Skin of body (tissue), 2 donors: Measurements from ENCODE around the gene PEMT. TPM values are rescaled to one million over a fixed set of nuclear protein-coding genes. Genes with fewer than 3 reads are reported as not detected.
"Not testable (repeated sequence)": the region's sequence is repeated elsewhere in the genome, so short reads cannot be mapped to it uniquely, and the experiment has no call there.

Experiments
- DNase-seq: peaks from one replicate; lab custom pipeline; 2025; lab: John Stamatoyannopoulos, UW
- total RNA-seq: library from RNA; depleted of rRNA; stranded (reverse); fragments of >200 nt; gene quantifications from one replicate; pipeline ENCODE4 v1.2.3, GENCODE V29; 2014

Gene PEMT, protein sequence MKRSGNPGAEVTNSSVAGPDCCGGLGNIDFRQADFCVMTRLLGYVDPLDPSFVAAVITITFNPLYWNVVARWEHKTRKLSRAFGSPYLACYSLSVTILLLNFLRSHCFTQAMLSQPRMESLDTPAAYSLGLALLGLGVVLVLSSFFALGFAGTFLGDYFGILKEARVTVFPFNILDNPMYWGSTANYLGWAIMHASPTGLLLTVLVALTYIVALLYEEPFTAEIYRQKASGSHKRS
- 18.8 TPM for total RNA-seq

DNA sequence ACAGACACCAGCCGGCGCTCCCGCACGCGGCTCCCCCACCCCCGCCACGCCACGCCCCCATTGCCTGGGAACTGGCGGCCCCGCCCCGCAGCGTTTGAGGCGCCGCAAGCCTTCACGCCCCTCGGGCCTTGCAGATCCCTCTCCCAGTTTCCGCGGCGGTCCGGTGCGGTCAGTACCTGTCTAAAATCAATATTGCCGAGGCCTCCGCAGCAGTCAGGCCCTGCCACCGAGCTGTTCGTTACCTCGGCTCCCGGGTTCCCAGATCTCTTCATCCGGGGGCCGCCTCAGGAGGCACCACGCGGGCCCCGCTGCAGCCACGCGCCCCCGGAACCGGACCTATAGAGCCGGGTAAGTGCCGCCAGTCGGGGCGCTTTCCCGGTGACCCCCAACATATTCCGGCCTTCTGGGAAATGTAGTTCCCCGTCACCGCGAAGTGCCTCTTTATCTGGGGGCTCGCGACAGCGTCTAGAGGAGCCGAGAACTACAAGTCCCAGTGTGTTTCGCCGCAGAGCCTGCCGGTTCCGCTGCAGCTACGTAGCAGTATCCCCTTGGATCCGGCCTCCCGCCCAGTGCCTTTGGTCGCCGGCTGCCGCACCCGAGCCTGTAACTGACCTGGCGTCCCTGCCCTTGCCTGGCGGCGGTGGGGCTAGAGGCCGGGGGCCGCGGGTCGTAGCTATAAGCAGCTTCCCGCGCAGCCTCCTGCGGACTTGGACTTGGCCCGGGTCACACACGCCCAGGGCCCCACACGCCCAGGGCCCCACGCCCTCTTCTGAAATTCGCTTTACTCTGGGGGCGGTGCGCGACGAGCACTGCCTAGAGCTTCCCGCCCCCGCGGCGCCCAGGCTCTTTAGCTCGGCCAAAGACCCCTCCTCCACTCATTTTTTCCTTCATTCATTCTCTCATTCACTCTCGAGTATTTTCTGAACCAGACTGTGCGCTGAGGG is at the start of gene PEMT:
Gene PEMT, minus strand, starts transcription at position 354 of the 944 bp plus-strand sequence. Its CDS starts 82 bp downstream, at position 272.
- peak; percentile 98 for DNase-seq

DNA sequence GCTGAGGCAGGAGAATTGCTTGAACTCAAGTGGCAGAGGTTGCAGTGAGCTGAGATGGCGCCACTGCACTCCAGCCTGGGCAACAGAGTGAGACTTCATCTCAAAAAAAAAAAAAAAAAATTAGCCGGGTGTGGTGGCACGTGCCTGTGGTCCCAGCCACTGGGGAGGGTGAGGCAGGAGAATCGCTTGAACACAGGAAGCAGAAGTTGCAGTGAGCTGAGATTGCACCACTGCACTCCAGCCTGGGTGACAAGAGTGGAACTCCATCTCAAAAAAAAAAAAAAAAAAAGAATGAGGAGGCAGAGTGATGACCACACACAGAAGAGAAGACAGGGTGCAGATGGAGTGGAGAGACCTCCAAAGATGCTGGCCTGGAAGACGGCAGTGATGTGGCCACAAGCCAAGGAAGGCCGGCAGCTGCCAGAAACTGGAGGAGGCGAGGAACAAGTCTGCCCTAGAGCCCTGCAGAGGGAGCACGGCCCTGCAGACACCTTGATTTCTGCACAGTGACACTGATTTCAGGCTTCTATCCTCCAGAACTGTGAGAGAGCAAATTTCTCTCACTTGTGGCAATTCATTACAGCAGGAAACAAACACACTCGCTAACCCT is 48.3 kb upstream of the PEMT start:
- not testable (repeated sequence) for DNase-seq

DNA sequence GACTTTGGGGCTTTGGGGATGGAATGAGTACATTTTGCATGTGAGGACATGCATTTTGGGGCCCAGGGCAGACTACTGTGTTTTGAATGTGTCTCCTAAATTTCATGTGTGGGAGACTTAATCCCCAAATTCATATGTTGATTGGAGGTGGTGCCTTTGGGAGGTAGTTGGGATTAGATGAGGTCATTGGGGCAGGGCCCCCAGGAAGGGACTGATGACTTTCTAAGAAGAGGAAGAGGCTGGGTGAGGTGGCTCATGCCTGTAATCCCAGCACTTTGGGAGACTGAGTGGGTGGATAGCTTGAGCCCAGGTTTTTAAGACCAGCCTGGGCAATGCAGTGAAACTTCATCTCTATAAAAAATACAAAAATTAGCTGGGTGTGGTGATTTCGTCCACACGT is 47.0 kb upstream of the PEMT start:
- no peak for DNase-seq

DNA sequence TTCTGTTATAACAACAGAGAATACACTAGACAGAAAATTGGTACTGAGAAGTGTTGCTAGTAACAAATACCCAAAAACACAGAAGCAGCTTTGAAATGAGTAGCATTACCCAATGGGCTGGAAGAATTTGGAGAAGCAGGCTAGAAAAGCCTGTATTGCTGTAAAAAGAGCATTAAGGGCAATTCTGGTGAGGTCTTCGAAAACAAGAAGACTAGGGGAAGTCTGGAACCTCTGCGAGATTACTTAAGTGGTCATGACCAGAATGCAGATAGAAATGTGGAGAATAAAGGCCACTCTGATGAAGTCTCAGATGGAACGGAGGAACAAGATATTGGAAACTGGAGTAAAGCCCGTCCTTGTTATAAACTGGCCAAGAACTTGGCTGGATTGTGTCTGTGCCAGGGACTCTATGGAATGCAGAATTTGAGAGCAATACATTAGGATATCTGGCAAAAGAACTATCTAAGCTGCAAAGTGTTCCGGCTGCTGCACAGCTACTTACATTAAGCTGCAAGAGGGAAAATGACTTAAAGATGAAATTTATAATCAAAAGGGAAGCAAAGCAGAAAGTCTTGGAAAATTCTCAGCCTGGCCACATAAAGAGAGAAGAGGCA is 44.9 kb upstream of the PEMT start:
- DNase-seq = peak; percentile 61

DNA sequence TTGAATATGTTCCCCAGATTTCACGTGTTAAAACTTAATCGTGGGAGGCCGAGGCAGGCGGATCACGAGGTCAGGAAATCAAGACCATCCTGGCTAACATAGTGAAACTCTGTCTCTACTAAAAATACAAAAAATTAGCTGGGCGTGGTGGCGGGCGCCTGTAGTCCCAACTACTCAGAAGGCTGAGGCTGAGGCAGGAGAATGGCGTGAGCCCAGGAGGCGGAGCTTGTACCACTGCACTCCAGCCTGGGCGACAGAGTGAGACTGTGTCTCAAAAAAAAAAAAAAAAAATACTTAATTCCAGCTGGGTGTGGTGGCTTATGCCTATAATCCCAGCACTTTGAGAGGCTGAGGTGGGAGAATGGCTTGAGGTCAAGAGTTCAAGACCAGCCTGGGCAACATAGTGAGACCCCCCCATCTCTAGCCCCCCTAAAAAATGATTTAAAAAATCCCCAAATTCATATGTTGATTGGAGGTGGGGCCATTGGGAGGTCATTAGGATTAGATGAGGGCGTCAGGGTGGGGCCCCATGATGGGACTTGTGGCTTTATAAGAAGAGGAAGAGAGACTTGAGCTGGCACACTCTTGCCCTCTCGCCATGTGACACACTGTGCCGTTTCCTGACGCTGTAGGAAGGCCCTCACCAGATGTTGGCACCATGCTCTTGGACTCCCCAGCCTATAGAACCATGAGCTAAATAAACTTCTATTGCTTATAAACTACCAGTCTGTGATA is 44.2 kb upstream of the PEMT start:
- not testable (repeated sequence) for DNase-seq

DNA sequence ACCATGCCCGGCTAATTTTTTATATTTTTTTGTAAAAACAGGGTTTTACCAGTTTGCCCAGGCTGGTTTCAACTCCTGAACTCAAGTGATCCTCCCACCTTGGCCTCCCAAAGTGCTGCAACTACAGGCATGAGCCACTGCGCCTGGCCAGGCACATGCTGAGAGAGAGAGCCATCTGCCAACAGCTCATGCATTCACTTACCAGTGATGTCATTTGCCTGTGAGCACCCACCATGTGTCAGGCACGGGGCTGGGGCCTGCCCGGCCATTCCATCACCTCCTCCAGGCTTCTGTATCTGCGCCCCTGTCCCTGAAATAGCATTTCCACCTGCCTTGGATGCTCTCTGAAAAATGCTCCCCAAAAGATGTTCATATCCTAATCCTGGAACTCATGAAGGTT is 43.6 kb upstream of the PEMT start:
- no peak for DNase-seq

DNA sequence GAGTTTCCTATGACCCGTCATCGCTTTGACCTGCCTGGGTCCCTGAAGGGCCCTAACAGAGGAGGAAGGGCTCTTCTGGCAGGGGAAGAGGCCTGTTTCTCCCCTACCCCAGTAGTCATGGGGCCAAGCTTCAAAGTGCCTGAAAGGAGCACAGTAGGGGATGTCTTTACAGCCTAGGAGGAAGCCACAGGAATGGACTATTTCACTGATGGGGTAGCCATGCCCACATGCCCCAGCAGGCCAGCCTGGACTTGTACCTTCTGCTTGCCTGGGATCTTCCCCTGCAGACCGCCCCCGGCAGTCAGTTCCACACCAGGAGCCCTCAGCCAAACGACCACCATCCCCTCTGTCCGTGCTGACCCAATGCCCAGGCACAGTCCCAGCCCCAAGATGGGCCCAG is 41.8 kb upstream of the PEMT start:
- DNase-seq = no peak

DNA sequence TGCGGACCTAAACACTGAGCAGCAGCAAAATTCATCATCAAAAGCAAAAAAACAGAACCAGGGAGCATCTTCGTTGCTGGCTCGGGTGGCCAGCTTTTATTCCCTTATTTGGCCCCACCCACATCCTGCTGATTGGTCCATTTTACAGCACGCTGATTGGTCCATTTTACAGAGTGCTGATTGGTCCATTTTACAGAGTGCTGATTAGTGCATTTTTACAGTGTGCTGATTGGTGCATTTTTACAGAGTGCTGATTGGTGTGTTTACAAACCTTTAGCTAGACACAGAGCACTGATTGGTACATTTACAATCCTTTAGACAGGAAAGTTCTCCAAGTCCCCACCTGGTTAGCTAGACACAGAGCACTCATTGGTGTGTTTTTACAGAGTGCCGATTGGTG is 41.2 kb upstream of the PEMT start:
- DNase-seq = not testable (repeated sequence)

DNA sequence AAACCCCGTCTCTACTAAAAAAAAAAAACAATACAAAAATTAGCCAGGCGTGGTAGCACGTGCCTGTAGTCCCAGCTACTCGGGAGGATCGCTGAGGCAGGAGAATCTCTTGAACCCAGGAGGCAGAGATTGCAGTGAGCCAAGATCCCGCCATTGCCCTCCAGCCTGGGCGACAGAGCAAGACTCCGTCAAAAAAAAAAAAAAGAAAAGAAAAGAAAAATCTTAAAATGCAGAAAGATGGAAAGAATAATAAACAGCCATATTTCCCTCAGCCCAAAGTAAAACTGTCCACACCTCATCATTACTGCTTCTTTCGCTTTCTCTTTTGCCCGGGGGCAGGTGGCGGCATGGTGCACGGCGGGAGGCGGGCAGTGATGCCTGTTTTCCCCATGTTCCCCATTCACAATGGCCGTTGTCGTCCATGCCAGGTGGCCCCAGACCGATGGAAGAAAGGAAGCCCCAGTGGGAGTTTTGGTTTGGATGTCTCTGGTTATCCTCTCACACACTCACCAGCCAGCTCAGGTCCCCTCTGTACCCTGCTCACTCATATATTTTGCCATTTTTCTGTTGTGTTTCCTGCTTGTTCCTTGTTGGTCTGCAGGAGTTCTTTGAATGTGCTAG is 37.0 kb upstream of the PEMT start:
- no peak for DNase-seq

DNA sequence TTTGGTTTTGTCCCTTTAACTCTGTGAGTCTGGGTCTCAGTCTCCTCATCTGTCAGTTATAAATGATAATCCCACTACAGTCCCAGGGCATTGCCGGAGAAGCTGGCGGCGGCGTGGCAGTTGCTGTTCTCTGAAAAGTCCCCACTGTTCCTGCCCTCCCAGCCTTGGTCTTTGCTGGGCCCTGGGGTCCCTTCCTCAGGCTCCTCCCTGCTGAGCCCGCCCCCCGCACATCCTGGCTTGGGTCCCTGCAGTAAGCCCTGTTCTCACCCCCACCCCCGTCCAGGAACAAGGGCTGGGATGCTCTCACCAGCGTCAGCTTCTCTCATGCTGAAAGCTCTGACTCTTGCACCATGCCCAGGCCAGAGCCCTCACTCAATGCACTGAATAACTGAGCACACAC is 35.3 kb upstream of the PEMT start:
- DNase-seq = no peak

DNA sequence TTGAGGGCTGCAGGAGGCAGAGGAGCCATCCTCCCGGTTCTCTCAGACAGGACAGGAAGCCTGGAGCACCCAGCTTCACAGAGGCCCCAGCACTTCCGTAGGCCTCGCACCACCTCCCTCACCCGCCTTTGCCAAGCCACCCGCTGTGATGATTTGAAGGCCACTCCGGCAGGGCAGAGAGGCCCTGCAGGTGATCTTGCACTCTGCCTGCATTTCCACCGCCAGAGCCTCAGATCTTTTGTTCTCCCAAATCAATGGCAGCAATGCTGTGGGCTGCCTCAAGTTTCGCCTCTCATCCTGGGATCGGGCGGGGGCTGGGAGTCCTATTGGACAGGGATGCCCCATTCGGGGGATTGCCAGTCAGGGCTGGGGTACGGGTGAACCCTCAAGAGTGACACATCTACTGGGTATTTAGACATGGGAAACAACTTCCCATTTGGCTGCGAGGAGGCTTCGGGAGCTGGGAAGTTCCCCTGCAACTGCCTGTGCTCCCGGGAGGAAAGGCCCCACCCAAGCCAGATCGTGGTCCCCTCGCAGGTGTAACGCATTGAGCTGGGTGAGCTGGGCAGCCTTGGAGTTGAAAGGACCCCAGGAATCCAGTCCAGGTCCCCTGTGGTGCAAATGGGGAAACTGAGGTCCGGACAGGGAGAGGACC is 34.8 kb upstream of the PEMT start:
- no peak for DNase-seq

DNA sequence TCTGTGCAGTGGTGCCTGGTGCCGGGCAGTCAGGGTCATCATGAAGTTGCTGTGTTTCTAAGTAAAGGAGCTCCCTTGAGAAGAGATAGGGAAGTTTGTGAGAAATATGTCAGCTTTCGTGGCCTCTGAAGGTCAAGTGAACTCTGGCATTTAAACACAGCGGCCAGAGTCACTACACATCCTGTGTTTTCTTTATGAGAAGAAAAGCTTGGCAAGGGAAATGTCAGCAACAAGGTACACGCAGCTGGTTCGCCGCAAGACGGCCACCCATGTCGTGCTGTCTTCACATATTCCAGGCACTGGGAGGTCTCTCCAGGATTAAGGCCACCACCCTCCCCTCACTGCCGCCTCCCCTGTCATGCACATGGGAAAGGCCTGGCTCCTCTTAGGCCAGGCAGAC is 33.2 kb upstream of the PEMT start:
- DNase-seq = no peak

DNA sequence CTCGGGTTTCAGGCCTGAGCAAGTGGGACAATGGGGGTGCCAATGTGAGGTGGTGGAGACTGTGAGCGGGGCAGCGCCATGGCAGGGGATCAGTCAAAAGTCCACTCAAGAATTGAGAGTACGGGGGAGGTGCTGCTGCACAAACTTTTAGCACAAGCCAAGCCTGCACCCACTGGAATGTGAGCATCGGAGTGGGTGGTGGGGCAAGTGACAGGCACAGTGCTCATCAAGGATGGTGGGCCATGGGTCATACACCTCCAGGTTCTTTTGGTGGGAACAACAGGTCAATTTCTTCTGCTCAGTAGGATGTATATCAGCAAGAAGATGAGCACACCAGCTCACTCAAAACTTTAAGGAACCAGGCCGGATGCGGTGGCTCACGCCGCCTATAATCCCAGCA is 32.4 kb upstream of the PEMT start:
- DNase-seq = no peak

DNA sequence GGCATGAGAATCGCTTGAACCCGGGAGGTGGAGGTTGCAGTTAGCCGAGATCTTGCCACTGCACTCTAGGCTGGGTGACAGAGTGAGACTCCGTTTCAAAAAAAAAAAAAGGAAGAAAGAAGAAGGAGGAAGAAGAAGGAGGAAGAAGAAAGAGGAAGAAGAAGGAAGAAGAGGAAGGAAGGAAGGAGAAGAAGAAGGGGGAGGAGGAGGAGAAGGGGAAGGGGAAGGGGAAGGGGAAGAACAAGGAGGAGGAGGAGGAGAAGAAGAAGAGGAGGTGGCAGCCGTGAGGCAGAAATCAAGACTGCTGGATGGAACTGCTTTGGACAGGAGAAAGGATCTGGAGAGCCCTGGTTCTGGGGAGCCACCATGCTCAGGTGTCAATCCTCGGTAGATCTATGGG is 29.7 kb upstream of the PEMT start:
- no peak for DNase-seq

DNA sequence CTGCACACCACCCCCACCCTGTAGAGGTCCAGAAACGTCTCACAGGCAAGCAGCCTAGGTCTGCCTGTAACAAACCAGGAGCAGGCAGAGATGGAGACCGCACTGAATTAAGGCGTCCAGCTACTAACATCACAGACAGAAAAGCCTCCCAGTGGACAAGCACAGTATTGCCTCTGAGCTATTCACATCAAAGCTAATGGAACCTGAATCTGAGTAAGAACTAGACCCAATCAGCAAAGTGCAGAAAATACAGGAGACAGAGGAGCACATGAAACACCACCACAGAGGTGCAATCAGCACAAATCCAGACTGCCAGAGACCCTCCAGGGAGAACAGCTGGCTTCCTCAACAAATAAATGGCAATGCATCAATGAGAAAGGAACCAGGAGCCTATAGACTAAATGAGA is 22.2 kb upstream of the PEMT start:
- peak; percentile 65 for DNase-seq

DNA sequence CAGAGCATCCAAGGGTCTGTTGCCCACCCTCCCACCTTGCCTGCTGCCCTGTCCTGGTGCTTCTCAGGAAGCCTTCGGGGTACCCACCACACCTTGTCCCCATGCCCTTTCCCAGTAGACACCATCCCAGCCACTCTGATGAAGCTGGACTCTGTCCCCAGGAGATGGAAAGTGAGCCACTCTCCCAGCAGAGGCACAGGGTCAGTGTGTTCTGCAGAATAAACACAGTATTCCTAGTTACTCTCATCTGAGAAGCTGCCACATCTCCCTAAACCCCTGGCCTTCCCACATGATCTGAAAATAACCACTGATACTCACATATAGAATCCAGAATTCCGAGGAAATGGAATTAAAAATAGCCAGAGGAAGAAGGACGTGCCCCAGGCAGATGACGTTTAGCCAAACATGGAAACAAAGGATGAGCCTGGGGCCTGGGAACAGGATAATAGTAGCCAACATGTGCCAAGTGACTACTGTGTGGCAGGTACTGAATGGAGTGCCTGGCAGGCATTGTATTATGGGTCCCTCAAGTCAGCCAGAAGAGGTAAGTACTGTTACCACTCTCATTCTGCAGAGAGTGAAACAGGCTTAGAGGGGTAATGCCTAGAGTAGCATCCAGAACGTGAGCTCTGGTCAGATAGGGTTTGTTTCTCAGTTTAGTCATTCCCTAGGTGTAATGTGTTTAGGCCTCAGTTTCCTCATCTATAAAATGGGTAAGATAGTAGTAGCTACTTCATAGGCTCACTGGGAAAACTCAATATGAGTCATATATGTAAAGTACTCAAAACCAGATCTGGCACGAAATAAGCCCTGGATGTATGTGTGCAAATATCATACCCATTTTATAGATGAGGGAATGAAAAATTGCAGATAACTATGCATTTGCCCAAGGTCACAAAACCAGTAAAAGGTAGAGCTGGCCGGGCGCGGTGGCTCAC is 20.8 kb upstream of the PEMT start:
- DNase-seq = no peak

DNA sequence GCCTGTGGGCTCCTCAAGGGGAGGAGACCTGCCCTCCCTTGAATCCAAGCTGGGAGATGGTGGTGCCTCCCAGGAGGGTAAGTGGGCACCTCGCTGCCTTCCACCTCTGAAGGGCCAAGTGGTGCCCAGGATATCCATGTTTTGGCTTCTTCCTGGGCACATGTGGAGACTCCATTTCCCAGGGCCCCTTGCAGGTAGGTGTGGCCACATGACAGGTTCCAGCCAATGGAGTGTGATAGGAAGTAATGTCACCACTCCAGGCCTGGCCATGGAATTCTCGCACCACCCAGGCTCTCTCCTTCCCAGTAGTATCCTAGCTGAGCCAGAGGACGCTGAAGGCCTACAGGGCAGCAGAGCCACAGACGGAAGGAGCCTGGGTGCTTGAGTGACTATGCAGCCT is 17.6 kb upstream of the PEMT start:
- DNase-seq = no peak

DNA sequence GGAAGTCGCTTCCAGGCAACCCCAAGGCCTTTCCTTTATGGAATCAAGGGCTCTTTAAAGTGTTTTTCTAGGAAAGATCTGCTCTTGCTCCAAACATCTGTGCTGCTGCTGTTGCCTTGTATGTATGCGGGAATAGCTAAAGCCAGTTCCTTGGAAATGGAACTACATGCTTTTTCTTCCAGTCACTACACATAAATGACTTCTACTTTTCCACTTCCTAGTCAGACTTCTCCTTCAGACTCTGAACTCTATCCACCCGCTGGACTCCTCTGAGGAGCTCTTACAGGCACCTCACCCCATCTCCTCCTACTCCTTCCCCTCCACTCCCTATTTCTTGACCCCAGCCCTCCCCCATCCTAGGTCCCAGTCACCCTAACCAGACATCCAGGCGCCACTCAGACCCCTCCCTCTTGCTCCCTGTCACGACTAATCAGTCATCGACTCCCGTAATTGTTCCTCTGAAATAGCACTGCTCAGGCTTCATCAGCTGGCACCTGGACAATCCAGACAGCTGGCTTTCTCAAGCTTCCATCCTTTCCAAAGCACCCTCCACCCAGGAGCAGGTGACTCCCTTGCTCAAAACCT is 15.0 kb upstream of the PEMT start:
- peak; percentile 87 for DNase-seq

DNA sequence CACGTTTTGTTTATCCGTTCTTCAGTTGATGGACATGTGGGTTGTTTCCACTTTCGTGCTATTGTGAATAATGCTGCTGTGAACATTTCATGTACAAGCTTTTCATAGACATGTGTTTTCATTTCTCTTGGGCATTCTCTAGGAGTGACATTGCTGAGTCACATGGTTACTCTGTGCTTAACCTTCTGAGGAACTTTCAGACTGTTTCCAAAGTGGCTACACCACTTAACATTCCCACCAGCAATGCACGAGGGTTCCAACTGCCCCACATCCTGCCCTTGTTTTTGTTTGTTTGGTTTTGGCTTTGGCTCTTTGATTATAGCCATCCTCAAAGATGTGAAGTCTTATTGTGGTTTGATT is 14.2 kb upstream of the PEMT start:
- DNase-seq = peak; percentile 90
